PC-9 (cell line): Measurements from ENCODE around the gene REG4.
"Not testable (repeated sequence)": the region's sequence is repeated elsewhere in the genome, so short reads cannot be mapped to it uniquely, and the experiment has no call there.

Experiments
- EZH2 ChIP-seq: fragments of 200-600 bp; sonication (generic); IDR thresholded peaks from 2 replicates; pipeline ENCODE4 v1.8.0; 2017; ENCODE audit warnings: antibody characterized with exemption, low read depth
- TF ChIP-seq, protein P1 (sequence below): fragments of 200-600 bp; sonication (generic); conservative IDR thresholded peaks from 2 replicates; pipeline ENCODE4 v1.6.1; 2017; ENCODE audit warnings: mixed run types, antibody characterized with exemption, mild to moderate bottlenecking, moderate library complexity

- TF ChIP-seq, protein P1, sequence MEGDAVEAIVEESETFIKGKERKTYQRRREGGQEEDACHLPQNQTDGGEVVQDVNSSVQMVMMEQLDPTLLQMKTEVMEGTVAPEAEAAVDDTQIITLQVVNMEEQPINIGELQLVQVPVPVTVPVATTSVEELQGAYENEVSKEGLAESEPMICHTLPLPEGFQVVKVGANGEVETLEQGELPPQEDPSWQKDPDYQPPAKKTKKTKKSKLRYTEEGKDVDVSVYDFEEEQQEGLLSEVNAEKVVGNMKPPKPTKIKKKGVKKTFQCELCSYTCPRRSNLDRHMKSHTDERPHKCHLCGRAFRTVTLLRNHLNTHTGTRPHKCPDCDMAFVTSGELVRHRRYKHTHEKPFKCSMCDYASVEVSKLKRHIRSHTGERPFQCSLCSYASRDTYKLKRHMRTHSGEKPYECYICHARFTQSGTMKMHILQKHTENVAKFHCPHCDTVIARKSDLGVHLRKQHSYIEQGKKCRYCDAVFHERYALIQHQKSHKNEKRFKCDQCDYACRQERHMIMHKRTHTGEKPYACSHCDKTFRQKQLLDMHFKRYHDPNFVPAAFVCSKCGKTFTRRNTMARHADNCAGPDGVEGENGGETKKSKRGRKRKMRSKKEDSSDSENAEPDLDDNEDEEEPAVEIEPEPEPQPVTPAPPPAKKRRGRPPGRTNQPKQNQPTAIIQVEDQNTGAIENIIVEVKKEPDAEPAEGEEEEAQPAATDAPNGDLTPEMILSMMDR: not testable (repeated sequence)
- not testable (repeated sequence) for TF ChIP-seq EZH2
These were observed 17.7 kb upstream of the REG4 start for GRCh38 chr1:119829006-119829405.
